DOHH2 (cell line): Measurements from ENCODE around the gene ANXA6.

ENCODE experiments used
- H3F3A ChIP-seq: fragments of 200-600 bp; sonication (generic), shearing (Covaris generic); 2 replicates; pipeline ENCODE4 v1.6.0; 2016; ENCODE audit warnings: antibody characterized with exemption, mild to moderate bottlenecking; ENCODE audit not compliant: control insufficient read depth, insufficient read depth
- H3K27ac ChIP-seq: fragments of 200-600 bp; sonication (generic); 2 replicates; pipeline ENCODE4 v1.5.1; 2014; ENCODE audit warnings: low read depth, mild to moderate bottlenecking, low read length, moderate library complexity
- H3K27me3 ChIP-seq: fragments of 200-600 bp; sonication (generic); 2 replicates; pipeline ENCODE4 v1.6.1; 2014; ENCODE audit warnings: mild to moderate bottlenecking, low read length, mixed read lengths; ENCODE audit not compliant: control insufficient read depth
- H3K36me3 ChIP-seq: fragments of 200-600 bp; sonication (generic); 2 replicates; pipeline ENCODE4 v1.6.1; 2014; ENCODE audit warnings: mild to moderate bottlenecking, low read length, moderate library complexity, mixed read lengths; ENCODE audit not compliant: control insufficient read depth
- H3K4me1 ChIP-seq: fragments of 200-600 bp; sonication (generic); 2 replicates; pipeline ENCODE4 v1.6.1; 2014; ENCODE audit warnings: mild to moderate bottlenecking, low read length, mixed read lengths; ENCODE audit not compliant: control insufficient read depth
- H3K4me2 ChIP-seq: fragments of 200-600 bp; sonication (generic); 2 replicates; pipeline ENCODE4 v1.6.0; 2014; ENCODE audit warnings: mild to moderate bottlenecking, low read length, moderate library complexity
- H3K4me3 ChIP-seq: fragments of 200-600 bp; sonication (generic); 2 replicates; pipeline ENCODE4 v1.5.1; 2014; ENCODE audit warnings: mild to moderate bottlenecking, low read length, mixed read lengths
- H3K79me2 ChIP-seq: fragments of 200-600 bp; sonication (generic); 2 replicates; pipeline ENCODE4 v1.6.1; 2014; ENCODE audit warnings: mild to moderate bottlenecking, low read length, mixed read lengths; ENCODE audit not compliant: control insufficient read depth
- H3K9me2 ChIP-seq: fragments of 200-600 bp; sonication (generic); replicated peaks from 2 replicates; pipeline ENCODE4 v1.6.1; 2014; ENCODE audit warnings: mild to moderate bottlenecking, low read length, mixed read lengths; ENCODE audit not compliant: control insufficient read depth
- H3K9me3 ChIP-seq: fragments of 200-600 bp; sonication (generic); 2 replicates; pipeline ENCODE4 v1.6.1; 2014; ENCODE audit warnings: antibody characterized with exemption, low read length, mixed read lengths; ENCODE audit not compliant: control insufficient read depth, insufficient read depth
- H4K20me1 ChIP-seq: fragments of 200-600 bp; sonication (generic); 2 replicates; pipeline ENCODE4 v1.6.0; 2014; ENCODE audit warnings: low read depth, mild to moderate bottlenecking, antibody characterized with exemption, low read length, moderate library complexity; ENCODE audit not compliant: control insufficient read depth, insufficient read depth
- EZH2phosphoT487 ChIP-seq: fragments of 200-600 bp; sonication (generic); IDR thresholded peaks from 2 replicates; pipeline ENCODE4 v1.6.1; 2017; ENCODE audit warnings: borderline replicate concordance, mild to moderate bottlenecking, antibody characterized with exemption, low read length, moderate library complexity, mixed read lengths
- TF ChIP-seq, protein P1 (sequence below): fragments of 200-600 bp; sonication (generic); IDR thresholded peaks from one replicate; pipeline ENCODE4 v1.5.1; 2014; ENCODE audit warnings: antibody characterized with exemption, mild to moderate bottlenecking, low read depth, low read length; ENCODE audit not compliant: poor library complexity, severe bottlenecking

The ANXA6 gene

DNA sequence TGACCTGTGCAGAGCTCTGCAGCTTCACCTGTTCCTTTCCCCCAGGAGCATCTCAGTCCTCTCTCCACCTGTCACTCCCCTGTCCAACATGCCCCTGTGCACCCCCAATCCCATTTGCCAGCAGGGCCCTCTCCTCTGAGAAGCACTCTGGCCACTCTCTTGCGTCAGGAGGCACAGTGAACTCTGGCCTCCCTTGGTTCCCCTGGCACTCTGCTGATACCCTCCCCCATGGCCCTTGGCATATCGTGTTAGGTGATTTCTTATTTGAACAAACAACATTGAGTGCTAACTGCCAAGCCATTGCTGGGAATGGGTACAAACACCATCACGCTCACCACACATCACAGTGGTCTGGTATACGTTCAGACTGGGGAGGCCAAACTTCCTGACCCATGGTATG is 55.8 kb downstream of the ANXA6 start:
- Histone ChIP-seq H3K27me3 (no peaks in the 10 kb centered on the region; the same call in 1 of the 2 replicates), H3K4me1 (peaks cover 9% of the 10 kb centered on the region), H3K9me2 (no peaks in the 10 kb centered on the region), H3K4me3 (no peak overlapping the region), H3K36me3 (no peaks in the 10 kb centered on the region), H4K20me1 (no peaks in the 10 kb centered on the region), H3K9me3 (no peaks in the 10 kb centered on the region), H3K4me2 (no peak overlapping the region), H3K79me2 (no peaks in the 10 kb centered on the region), H3F3A (no peaks in the 10 kb centered on the region), H3K27ac (no peak overlapping the region)
- TF ChIP-seq, protein P1, sequence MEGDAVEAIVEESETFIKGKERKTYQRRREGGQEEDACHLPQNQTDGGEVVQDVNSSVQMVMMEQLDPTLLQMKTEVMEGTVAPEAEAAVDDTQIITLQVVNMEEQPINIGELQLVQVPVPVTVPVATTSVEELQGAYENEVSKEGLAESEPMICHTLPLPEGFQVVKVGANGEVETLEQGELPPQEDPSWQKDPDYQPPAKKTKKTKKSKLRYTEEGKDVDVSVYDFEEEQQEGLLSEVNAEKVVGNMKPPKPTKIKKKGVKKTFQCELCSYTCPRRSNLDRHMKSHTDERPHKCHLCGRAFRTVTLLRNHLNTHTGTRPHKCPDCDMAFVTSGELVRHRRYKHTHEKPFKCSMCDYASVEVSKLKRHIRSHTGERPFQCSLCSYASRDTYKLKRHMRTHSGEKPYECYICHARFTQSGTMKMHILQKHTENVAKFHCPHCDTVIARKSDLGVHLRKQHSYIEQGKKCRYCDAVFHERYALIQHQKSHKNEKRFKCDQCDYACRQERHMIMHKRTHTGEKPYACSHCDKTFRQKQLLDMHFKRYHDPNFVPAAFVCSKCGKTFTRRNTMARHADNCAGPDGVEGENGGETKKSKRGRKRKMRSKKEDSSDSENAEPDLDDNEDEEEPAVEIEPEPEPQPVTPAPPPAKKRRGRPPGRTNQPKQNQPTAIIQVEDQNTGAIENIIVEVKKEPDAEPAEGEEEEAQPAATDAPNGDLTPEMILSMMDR, result no peak
- TF ChIP-seq EZH2phosphoT487, result no peak

DNA sequence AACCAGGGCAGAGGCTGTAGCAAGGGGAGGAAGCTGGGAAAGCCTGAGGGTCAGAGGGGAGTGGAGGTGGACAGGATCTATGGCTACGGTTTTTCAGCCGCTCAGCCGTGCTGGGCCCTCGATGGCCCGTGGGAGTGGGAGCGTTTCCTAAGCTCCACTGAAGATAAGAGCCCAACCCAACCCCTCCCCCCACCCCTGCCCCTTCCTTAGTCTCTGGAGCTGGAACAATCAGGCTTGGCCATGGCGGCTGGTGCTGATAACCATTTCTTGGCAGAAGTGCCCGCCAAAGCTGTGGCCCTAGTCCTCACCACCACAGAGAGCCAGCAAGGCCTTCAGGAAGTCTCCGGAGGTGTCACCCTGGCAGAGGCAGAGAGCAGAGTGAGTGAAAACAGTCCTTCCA is 56.4 kb downstream of the ANXA6 start:
- H3K27me3 ChIP-seq, result no peaks in the 10 kb centered on the region; the same call in 1 of the 2 replicates
- no peaks in the 10 kb centered on the region for H3K36me3 ChIP-seq
- no peaks in the 10 kb centered on the region for H3K9me2 ChIP-seq
- no peak for TF ChIP-seq EZH2phosphoT487
- TF ChIP-seq, protein P1, result no peak
- no peak overlapping the region for H3K27ac ChIP-seq
- H3K9me3 ChIP-seq, result no peaks in the 10 kb centered on the region
- no peaks in the 10 kb centered on the region for H3K79me2 ChIP-seq
- H3K4me2 ChIP-seq, result no peak overlapping the region
- H3K4me1 ChIP-seq, result peaks cover 9% of the 10 kb centered on the region
- H3K4me3 ChIP-seq, result no peak overlapping the region
- H3F3A ChIP-seq, result no peaks in the 10 kb centered on the region
- H4K20me1 ChIP-seq, result no peaks in the 10 kb centered on the region

DNA sequence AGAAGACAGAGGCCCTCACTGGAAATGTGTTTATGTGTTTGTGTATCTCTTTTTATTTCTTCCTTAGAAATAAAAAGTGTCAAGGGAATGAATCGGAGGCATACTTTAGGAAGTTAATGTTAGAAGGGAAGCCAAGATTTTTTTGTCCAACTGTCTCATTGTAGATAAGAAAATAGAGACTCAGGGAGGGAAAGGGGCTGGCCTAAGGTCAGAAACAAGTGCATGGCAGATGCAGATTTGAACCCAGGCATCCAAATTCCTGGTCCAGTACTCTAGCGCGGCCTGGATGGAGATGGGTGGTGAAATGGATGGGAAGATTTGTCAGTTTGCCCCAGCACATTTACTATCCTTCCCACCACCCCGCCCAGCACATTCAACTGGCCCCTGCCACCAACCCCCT is 56.9 kb downstream of the ANXA6 start:
- peaks cover 11% of the 10 kb centered on the region for H3K4me1 ChIP-seq
- no peaks in the 10 kb centered on the region for H3F3A ChIP-seq
- H4K20me1 ChIP-seq, result no peaks in the 10 kb centered on the region
- no peaks in the 10 kb centered on the region for H3K9me2 ChIP-seq
- TF ChIP-seq EZH2phosphoT487, result no peak
- TF ChIP-seq, protein P1, result no peak
- no peak overlapping the region for H3K27ac ChIP-seq
- no peak overlapping the region for H3K4me2 ChIP-seq
- H3K36me3 ChIP-seq, result no peaks in the 10 kb centered on the region
- no peaks in the 10 kb centered on the region for H3K79me2 ChIP-seq
- no peaks in the 10 kb centered on the region; the same call in 1 of the 2 replicates for H3K27me3 ChIP-seq
- H3K4me3 ChIP-seq, result no peak overlapping the region
- no peaks in the 10 kb centered on the region for H3K9me3 ChIP-seq

DNA sequence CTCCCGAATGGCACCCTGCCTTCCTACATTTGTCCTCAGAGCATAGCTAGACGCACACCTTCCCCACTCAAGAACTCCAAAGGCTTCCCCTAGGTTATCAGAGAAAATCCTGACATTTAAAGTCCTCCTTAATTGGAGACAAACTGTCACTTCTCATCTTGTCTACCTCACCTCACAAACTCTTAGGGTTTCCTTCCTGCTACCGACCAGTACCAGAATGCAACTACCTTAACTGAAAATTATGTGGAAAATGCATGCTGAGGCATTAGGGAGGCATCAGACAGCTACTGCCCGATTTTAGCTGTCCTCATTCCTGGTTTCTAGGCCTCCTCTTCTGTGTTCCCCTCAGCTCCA is 58.8 kb downstream of the ANXA6 start:
- no peaks in the 10 kb centered on the region; the same call in 1 of the 2 replicates for H3K27me3 ChIP-seq
- H3F3A ChIP-seq, result no peaks in the 10 kb centered on the region
- H3K9me2 ChIP-seq, result no peaks in the 10 kb centered on the region
- H3K4me1 ChIP-seq, result peaks cover 30% of the 10 kb centered on the region
- no peak overlapping the region for H3K4me2 ChIP-seq
- H3K36me3 ChIP-seq, result no peaks in the 10 kb centered on the region
- no peaks in the 10 kb centered on the region for H3K79me2 ChIP-seq
- H3K4me3 ChIP-seq, result no peak overlapping the region
- H3K9me3 ChIP-seq, result no peaks in the 10 kb centered on the region
- TF ChIP-seq, protein P1, result no peak
- TF ChIP-seq EZH2phosphoT487, result no peak
- no peaks in the 10 kb centered on the region for H4K20me1 ChIP-seq
- H3K27ac ChIP-seq, result no peak overlapping the region
